NCI-H2107 (cell line): ENCODE measurements around the gene MTRF1.
A peak's percentile ranks its signal among the peaks of the same experiment; 100 is the strongest.

Source experiments
- DNase-seq: peaks from one replicate; lab custom pipeline; 2025; lab: John Stamatoyannopoulos, UW

Gene MTRF1

DNA sequence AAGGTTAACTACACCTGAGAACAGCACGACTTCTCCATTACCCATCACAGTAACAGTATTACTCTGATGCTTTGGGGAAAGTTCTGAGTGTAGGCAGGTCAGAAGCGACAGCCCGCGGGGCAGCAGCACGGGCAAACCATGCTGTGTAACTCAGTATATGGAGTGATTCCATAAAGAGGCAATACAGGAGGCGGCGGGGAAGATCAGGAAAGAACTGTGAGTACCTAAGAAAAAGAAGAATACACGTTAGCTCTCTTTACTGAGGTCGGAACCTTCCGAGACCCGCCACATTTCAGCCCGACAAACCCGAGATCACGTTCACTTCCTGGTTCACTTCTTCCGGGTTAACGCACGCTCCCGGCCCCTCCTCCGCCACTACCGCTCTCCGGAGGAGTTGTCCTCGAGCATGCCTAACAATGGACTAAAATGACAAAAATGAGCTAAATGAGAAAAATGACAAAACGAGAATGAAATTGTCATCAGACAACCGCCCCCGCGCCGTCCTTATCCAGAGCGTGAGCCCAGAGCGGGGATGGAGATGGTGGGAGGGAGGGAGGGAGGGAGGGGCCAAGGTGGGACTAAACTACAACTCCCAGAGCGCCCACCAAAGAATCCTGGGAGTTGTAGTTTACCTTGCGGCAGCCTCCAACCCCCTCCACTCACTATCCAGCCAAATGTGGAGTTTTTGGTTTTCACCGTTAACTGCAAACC lies at the start of gene MTRF1:
MTRF1 (minus strand) TSS at position 316 of the 711 bp plus-strand sequence. CDS start 2,669 bp downstream, outside the sequence.
- DNase-seq: peak; percentile 26

- DNase-seq: no peak
Observed at GRCh38 chr13:41313117-41313516, 49.7 kb upstream of the MTRF1 start.

DNA sequence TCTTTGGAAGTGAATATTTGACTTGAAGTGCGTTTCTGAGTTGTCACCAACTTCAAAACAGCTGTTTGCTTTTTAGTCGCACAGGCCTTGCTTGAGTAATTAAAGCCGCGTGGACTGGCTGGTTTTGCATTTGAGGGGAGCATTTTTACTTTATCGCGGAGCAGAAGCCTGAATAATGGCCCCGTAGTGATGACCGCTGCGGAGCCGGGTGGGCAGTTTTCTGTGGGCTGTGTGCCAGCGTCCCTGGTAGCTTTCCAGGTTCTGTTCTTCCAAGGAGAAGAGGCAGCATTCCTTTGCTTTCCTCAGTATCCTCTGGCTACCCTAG lies 48.8 kb upstream of the MTRF1 start:
- DNase-seq: no peak

- no peak for DNase-seq
Observed at GRCh38 chr13:41311406-41312175, 48.2 kb upstream of the MTRF1 start.

DNA sequence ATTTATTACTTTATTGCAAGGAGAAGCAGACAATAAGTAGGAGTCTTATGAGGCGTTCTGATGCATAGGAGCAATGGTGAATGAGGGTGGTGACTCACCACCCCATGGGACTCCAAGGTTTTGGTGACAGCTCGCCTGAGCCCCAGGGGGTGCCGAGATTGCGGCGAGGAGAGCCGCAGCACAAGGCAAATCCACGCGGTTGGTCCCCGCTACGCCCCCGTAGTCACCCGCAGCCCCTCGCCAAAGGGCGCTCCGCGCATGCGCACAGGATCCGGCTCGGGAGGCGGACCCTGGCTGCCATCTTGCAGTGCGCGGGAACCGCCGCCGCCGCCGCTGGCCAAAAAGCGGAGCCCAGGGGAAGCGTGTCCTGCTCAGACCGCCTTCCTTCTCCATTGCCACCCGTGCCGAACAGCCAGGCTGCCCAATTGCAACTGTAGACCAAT lies 47.6 kb upstream of the MTRF1 start, which contains the start of gene NAA16:
NAA16 (plus strand) TSS at position 305 of the 443 bp plus-strand sequence. CDS start 262 bp downstream, outside the sequence.
- DNase-seq: peak; percentile 80

DNA sequence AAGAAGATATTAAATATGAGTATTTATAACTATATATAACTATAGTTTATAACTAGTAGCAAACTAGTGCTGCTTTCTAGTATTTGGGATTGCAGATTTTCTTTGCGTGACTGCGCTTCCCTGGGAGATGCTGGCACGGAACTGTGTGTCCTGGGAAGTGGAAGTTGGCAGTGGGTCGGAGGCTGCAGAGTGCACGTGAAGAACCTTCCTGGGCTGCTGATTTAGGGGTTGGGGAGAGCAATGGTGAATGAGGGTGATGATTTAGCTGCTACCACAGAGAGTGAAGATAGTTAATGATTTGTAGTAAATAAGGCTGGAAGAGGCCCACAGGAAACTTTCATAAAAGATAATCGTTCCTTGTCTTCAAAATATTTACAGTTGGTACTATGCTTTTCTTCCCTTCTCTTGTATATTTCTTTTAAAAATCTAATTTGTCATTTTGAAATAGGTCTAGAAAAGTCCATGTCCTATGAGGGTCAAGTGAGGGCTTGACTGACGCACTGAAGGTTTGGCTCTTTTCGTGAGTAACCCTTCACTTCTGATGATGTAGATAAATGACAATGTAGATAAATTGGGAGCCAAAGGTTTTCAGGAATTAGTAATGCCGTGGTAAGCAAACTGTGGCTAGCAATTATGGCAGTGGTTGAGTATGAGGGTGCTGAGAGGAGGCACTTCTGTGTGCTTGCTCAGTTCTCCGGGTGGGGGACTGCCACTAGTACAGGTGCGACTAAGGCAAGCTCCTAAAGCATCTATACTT lies 44.7 kb upstream of the MTRF1 start:
- DNase-seq: no peak

- no peak for DNase-seq
Observed at GRCh38 chr13:41306271-41307145, 43.1 kb upstream of the MTRF1 start.

DNA sequence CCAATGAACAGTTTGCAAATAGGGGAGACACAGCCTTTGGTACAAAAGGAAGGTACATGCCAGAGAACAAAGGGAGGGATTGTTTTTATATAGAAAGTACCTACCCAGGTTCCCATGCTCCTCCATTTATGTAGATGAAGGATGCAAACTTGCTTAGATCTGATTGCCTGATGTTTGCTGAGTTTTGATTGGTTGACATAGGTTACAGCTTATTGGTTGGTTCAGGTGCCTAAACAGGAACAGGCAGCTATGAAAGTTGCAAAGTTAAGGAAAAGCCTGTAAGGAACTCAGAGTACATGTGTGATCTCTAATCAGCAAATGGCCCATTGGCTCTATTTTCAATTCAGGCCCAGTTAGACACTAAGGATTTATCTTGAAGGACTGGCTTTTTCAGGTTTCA lies 41.2 kb upstream of the MTRF1 start:
- no peak for DNase-seq

DNA sequence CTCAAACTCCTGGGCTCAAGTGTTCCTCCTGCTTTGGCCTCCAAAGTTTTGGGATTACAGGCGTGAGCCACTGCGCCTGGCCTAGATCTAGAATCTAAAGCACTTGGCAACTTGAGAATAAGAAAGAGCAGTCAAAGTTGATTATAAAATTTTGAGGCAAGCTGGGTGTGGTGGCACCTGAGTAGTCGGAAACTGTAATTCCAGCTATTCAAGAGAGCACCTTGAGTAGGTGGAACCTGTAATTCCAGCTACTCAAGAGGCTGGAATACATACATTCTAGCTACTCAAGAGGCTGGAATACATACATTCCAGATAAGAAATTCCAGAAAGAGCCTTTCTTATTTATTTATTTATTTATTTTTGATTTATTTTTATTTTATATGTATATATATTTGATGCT lies 39.4 kb upstream of the MTRF1 start:
- no peak for DNase-seq

DNA sequence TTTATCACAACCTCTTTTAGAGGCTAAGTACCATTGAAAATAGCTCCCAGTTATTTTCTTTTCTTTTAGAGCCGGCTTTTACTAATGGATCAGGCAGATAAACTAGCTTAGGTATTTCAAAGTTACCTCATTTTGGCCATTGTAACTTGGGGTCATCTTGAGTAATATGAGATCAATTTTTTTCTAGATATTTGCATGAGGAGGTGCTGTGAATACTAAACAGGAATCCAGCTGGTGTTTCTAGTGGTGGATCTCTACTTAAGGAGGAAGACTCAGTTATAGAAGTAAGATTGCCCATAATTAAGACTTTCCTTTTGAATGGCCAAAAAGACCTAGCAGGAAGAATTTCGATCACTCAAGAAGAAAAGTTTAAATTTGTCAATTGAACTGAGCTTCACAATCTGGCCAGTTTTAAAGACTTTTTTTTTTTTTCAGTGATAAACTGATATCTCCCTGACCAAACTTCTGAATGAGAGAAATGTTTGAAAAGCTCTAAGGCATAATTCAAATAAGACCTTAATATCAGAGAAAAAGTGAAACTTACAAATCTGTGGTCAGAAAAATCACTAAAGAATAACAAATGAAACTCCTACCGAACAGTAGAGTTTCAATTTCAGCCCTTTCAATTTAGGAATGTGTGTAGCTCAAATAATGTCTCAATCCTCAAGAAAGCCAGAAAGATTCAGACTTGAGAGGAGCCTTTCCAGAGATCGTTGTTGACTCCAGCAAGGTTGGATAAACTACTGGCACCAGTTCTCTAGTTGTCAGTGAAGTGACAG lies 36.1 kb upstream of the MTRF1 start:
- no peak for DNase-seq

- no peak for DNase-seq
Observed at GRCh38 chr13:41296879-41297646, 33.7 kb upstream of the MTRF1 start.

DNA sequence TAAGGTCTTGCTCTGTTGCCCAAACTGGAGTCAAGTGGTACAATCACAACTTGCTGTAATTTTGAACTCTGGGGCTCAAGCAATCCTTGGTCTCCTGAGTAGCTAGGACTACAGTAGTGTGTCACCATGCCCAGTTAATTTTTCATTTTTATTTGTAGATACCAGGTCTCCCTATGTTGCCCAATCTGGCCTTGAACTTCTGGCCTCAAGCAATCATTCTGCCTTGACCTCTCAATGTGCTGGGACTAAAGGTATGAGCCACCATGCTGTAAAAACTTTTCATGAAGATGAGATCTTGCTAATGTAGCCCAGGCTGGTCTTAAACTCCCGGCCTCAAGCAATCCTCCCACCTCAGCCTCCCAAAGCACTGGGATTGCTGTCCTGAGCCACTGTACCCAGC lies 32.6 kb upstream of the MTRF1 start:
- DNase-seq: no peak

GRCh38 chr13:41294914-41295313 lies 31.5 kb upstream of the MTRF1 start:
- no peak for DNase-seq

- DNase-seq: no peak
Observed at GRCh38 chr13:41293272-41293671, 29.9 kb upstream of the MTRF1 start.

DNA sequence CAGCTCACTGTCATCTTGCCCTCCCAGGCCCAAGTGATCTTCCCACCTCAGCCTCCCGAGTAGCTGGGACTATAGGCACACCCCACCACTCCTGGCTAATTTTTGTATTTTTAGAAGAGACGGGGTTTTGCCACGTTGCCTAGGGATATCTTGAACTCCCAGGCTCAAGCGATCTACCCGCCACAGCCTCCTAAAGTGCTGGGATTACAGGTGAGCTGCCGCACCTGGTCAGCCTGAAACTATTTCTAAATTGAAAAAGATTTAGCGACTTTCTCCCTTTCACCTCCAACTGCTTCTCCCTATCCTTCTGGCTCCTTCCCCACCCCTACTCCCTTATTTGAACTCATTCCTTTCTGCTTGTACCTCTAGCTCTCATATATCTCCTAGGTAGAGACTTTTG lies 27.9 kb upstream of the MTRF1 start:
- DNase-seq: no peak

DNA sequence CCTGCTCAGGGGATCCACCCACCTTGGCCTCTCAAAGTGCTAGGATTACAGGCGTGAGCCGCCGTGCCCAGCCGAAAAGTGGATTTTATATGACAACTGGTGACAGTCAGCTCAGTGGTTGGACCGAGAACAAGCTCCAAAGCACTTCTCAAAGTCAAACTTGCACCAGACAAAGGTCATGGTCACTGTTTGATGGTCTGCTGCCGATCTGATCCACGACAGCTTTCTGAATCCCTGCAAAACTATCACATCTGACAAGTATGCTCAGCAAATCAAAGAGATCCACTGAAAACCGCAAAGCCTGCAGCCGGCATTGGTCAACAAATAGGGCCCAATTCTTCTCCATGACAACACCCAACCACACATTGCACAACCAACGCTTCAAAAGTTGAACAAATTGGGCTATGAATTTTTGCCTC lies 26.1 kb upstream of the MTRF1 start:
- DNase-seq: no peak

- no peak for DNase-seq
Observed at GRCh38 chr13:41286370-41286769, 23.0 kb upstream of the MTRF1 start.

DNA sequence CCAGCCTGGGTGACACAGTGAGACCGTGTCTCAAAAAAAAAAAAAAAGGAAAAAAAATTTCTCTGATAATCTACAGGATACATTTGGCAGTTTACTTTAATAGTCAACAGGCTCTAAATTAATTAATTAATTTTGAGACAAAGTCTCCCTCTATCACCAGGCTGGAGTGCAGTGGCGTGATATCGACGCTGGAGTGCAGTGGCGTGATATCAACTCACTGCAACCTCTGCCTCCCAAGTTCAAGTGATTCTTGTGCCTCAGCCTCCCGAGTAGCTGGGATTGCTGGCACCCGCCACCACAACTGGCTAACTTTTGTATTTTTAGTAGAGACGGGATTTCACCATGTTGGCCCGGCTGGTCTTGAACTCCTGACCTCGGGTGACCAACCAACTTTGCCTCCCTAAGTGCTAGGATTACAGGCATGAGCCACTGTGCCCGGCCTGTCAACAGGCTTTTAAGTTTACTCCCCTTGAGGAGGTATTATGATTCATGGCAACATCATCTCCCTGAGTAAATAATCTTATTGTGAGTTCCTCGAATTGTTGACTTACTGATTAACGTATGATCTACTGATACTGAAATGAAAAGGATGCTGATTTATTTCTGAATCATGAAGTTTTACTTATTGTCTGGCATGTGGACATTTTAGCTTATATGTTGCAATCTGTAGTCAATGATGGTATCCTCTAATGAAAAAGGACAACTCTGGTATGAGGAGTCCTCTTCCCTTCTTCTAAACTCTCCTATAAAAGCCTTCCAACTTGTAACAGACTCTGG lies 21.3 kb upstream of the MTRF1 start:
- no peak for DNase-seq

DNA sequence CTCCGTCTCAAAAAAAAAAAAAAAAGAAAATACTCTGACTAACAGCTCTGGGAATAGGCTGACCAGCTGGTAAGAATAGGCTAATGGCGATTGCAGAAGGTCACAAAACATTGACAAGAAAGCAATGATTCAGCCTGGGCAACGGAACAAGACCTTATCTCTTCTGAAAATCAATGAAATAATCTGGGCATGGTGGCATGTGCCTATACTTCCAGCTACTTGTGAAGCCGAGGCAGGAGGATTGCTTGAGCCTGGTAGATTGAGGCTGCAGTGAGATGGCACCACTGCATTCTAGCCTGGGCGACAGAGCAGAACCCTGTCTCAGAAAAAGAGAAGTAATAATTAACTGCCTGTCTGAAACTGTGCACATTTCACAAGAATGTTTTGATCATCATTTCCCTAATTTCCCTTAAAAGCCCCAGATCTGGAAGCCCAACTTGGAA lies 18.8 kb upstream of the MTRF1 start:
- DNase-seq: no peak
